Airway epithelial cell (primary cell): ENCODE results near the gene ZNF341. TPM values are rescaled to one million over a fixed set of nuclear protein-coding genes. Genes with fewer than 3 reads are reported as not detected.

Experiments
- total RNA-seq: library from RNA; depleted of rRNA; stranded (reverse); fragments of >200 nt; gene quantifications from 2 replicates; pipeline ENCODE4 v1.2.3, GENCODE V29; 2015

The ZNF341 gene
- 3.4 and 3.6 TPM in 2 replicates for total RNA-seq

DNA sequence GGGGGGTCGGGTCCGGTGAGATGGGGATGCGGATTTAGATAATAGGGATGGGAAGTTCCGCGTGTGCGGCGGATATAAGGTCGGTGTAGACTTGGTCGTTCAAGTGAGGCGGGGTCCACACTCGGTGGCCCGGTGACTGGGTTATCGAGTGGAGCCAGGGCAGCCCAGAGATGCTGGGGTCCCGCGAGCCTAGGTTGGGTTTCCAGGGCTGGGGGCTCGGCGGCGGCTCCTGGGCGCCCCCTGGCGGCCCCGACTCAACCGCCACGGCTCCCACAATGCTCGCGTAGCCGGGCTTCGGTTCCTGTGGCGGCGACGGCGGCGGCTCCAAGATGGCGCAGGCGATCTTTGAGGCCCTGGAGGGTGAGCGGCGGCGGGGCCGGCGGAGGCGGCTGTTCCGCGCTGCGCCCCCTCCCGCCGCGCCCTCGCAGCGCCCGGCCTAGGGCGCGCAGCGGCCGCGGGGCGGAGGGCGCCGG is at the start of gene ZNF341:
ZNF341 (plus strand) TSS at position 304 of the 473 bp plus-strand sequence; CDS start at position 330, 26 bp downstream.

GRCh38 chr20:33686100-33686983 is 45.5 kb upstream of the ZNF341 start, which contains the start of gene E2F1:
TSS of gene E2F1 (minus strand) at chr20:33686385. CDS start at chr20:33686264, 121 bp downstream.

GRCh38 chr20:33719989-33720709 is 11.6 kb upstream of the ZNF341 start, which contains the start of gene PXMP4:
TSS of gene PXMP4 (minus strand) at chr20:33720310. CDS start at chr20:33720207, 103 bp downstream.

DNA sequence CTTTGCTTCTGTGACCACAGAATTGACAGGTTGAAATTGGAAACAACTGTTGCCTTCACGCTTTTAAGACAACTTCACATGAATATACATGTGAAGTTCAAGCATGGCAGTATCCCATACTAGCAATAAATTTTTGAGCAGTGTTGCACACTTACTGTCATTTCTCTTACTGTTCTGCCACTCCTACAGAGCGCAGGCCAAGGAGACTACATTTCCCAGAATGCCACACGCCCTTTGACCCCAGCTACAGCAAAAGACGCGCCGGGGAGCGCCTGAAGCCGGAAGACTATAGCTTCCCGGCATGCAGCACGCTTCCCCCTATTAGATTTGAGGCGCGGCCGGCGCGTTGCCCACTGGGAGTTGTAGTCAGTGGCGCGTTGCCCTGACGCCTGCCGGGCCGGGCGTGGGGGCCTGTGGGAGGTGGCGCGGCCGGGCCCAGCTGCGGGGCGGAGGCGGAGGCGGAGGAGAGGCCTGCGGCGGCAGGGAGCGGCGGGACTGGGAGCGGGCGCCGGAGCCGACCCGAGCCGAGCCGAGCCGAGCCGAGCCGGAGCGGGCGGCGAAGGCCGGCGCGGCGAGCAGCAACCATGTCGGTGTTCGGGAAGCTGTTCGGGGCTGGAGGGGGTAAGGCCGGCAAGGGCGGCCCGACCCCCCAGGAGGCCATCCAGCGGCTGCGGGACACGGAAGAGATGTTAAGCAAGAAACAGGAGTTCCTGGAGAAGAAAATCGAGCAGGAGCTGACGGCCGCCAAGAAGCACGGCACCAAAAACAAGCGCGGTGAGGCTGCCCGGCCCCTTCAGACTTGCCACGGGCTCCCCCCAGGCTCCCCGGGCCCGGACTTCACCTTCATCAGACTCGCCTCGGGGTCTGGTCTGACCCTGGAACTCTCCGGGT is 79.3 kb downstream of the ZNF341 start, which contains the start of gene CHMP4B:
CHMP4B (plus strand) TSS at position 464 of the 891 bp plus-strand sequence; CDS start at position 585, 121 bp downstream.

Other genes starting within 250 kb of the ZNF341 start
- 3.9 and 5.1 TPM in 2 replicates for gene CBFA2T2, start 241.9 kb upstream of the ZNF341 start, total RNA-seq
- not detected in 2 replicates for gene C20orf144, start 69.7 kb upstream of the ZNF341 start, total RNA-seq
- gene ACTL10, start 65.1 kb upstream of the ZNF341 start, total RNA-seq, result 2.8 and 3.2 TPM in 2 replicates
- 20.9 and 21.4 TPM in 2 replicates for gene NECAB3, start 57.6 kb upstream of the ZNF341 start, total RNA-seq
- gene E2F1, start 45.6 kb upstream of the ZNF341 start, total RNA-seq, result 7.1 and 8.8 TPM in 2 replicates
- 4.9 TPM in 2 replicates for gene PXMP4, start 11.7 kb upstream of the ZNF341 start, total RNA-seq
- gene CHMP4B, start 79.4 kb downstream of the ZNF341 start, total RNA-seq, result 38.3 and 48.2 TPM in 2 replicates